H1 (cell line): ENCODE measurements around the gene RNF113B. TPM values are rescaled to one million over a fixed set of nuclear protein-coding genes. Genes with fewer than 3 reads are reported as not detected.

ENCODE experiments used
- CTCF ChIA-PET: fragments of 300-600 bp; sonication (Branson Sonifier 250); formaldehyde crosslinking; loops from one replicate; lab custom pipeline; 2021; ENCODE audit not compliant: partially characterized antibody; lab: Charles Lee
- POLR2A ChIA-PET: fragments of 300-600 bp; sonication (Branson Sonifier 250); formaldehyde crosslinking; loops from one replicate; lab custom pipeline; 2021; ENCODE audit warnings: inconsistent platforms; ENCODE audit not compliant: partially characterized antibody; lab: Charles Lee
- DNase-seq, 2 experiments: peaks; one replicate each; pipeline versions ENCODE4 v3.0.0 to v3.0.0-alpha.2; 2010 to 2022; ENCODE audit warnings: low spot score in 2 of 2, low read depth in 1 of 2, mixed read lengths in 1 of 2
- FAIRE-seq: peaks from 2 replicates; lab custom pipeline; 2011; peaks lifted over from hg19 to GRCh38; lab: Jason Lieb, UNC
- H2AFZ ChIP-seq: 2 replicates; pipeline ENCODE4 v1.8.1; 2012; ENCODE audit warnings: low read length, inconsistent platforms
- H2AK5ac ChIP-seq: 2 replicates; pipeline ENCODE4 v1.6.1; 2013; ENCODE audit warnings: low read depth, low read length
- H2BK120ac ChIP-seq: replicated peaks from 2 replicates; pipeline ENCODE3; 2013; ENCODE audit warnings: low read depth, low read length, inconsistent platforms
- H2BK12ac ChIP-seq: 2 replicates; pipeline ENCODE4 v1.6.1; 2013; ENCODE audit warnings: low read depth, low read length
- H2BK15ac ChIP-seq: 2 replicates; pipeline ENCODE4 v1.6.1; 2013; ENCODE audit warnings: low read length
- H2BK20ac ChIP-seq: 2 replicates; pipeline ENCODE4 v1.6.1; 2013; ENCODE audit warnings: low read length
- H2BK5ac ChIP-seq: 2 replicates; pipeline ENCODE4 v1.6.1; 2013; ENCODE audit warnings: low read depth, low read length
- H3K14ac ChIP-seq: 2 replicates; pipeline ENCODE4 v1.6.1; 2013; ENCODE audit warnings: inconsistent platforms; ENCODE audit not compliant: insufficient read length
- H3K18ac ChIP-seq: 2 replicates; pipeline ENCODE4 v1.6.1; 2013; ENCODE audit warnings: low read length; ENCODE audit errors: extremely low read depth
- H3K23ac ChIP-seq: 2 replicates; pipeline ENCODE4 v1.6.1; 2013; ENCODE audit warnings: inconsistent platforms; ENCODE audit not compliant: insufficient read length
- H3K23me2 ChIP-seq: 2 replicates; pipeline ENCODE4 v1.6.1; 2013; ENCODE audit warnings: low read depth, low read length
- H3K27ac ChIP-seq: 2 replicates; pipeline ENCODE4 v1.6.1; 2011; ENCODE audit warnings: low read depth, low read length, inconsistent platforms
- H3K27me3 ChIP-seq, 4 experiments: replicated peaks in 1 of 4; 1 replicate in 1 of 4; 2 replicates in 3 of 4; pipeline versions ENCODE4 v1.6.1 to v1.8.1; 2011 to 2013; ENCODE audit warnings: low read length in 3 of 4, mild to moderate bottlenecking in 3 of 4, inconsistent platforms in 2 of 4, mixed read lengths in 2 of 4, moderate library complexity in 1 of 4; ENCODE audit not compliant: control insufficient read depth in 3 of 4, insufficient read depth in 3 of 4; ENCODE audit errors: extremely low read depth in 1 of 4
- H3K36me3 ChIP-seq, 4 experiments: 2 replicates each; pipeline versions ENCODE4 v1.6.1 to v1.8.1; 2011 to 2013; ENCODE audit warnings: mild to moderate bottlenecking in 4 of 4, low read length in 3 of 4, moderate library complexity in 2 of 4, control low read depth in 1 of 4, inconsistent platforms in 1 of 4; ENCODE audit not compliant: insufficient read depth in 4 of 4, control insufficient read depth in 2 of 4
- H3K4ac ChIP-seq: replicated peaks from 2 replicates; pipeline ENCODE3; 2013; ENCODE audit warnings: low read length, low read depth, mixed read lengths, inconsistent platforms; ENCODE audit not compliant: insufficient read length
- H3K4me1 ChIP-seq, 4 experiments: replicated peaks in 1 of 4; 1 replicate in 1 of 4; 2 replicates in 3 of 4; pipeline versions ENCODE4 v1.6.1 to v1.8.1; 2011 to 2013; ENCODE audit warnings: low read length in 3 of 4, inconsistent platforms in 2 of 4, mixed read lengths in 1 of 4; ENCODE audit not compliant: insufficient read depth in 4 of 4, control insufficient read depth in 3 of 4
- H3K4me2 ChIP-seq, 2 experiments: 2 replicates each; pipeline versions ENCODE4 v1.6.1 to v1.8.1; 2011 to 2013; ENCODE audit warnings: low read depth in 2 of 2, low read length in 2 of 2, control low read depth in 1 of 2, inconsistent platforms in 1 of 2, mild to moderate bottlenecking in 1 of 2; ENCODE audit not compliant: insufficient read depth in 1 of 2
- H3K4me3 ChIP-seq, 4 experiments: fragments of 200-600, 300-600 bp in 1 of 4; sonication (generic), shearing (Covaris generic), sonication (Bioruptor Twin) in 1 of 4; 2 replicates each; pipeline versions ENCODE4 v1.5.1 to v1.8.1; 2011 to 2016; ENCODE audit warnings: low read length in 4 of 4, low read depth in 3 of 4, control low read depth in 2 of 4, inconsistent platforms in 2 of 4, mild to moderate bottlenecking in 2 of 4, mixed read lengths in 1 of 4, moderate library complexity in 1 of 4; ENCODE audit not compliant: insufficient read depth in 2 of 4; ENCODE audit errors: extremely low read depth in 1 of 4
- H3K56ac ChIP-seq: replicated peaks from 2 replicates; pipeline ENCODE3; 2013; ENCODE audit warnings: low read depth, mild to moderate bottlenecking, mixed read lengths, low read length, inconsistent platforms; ENCODE audit not compliant: insufficient read length
- H3K79me1 ChIP-seq: 2 replicates; pipeline ENCODE4 v1.6.1; 2013; ENCODE audit warnings: low read depth, low read length, control low read depth
- H3K79me2 ChIP-seq, 2 experiments: 2 replicates each; pipeline versions ENCODE4 v1.6.1 to v1.8.1; 2012 to 2013; ENCODE audit warnings: low read length in 2 of 2, mild to moderate bottlenecking in 2 of 2, inconsistent platforms in 1 of 2; ENCODE audit not compliant: insufficient read depth in 2 of 2, control insufficient read depth in 1 of 2
- H3K9ac ChIP-seq, 4 experiments: replicated peaks in 1 of 4; 1 replicate in 1 of 4; 2 replicates in 3 of 4; pipeline versions ENCODE4 v1.6.1 to v1.8.1; 2011 to 2013; ENCODE audit warnings: low read depth in 3 of 4, low read length in 3 of 4, control low read depth in 2 of 4, mild to moderate bottlenecking in 2 of 4, moderate library complexity in 2 of 4, inconsistent platforms in 1 of 4; ENCODE audit errors: extremely low read depth in 1 of 4
- H3K9me3 ChIP-seq, 2 experiments: 2 replicates each; pipeline versions ENCODE4 v1.6.1 to v1.8.1; 2012 to 2013; ENCODE audit warnings: mild to moderate bottlenecking in 2 of 2, moderate library complexity in 2 of 2, control low read depth in 1 of 2, inconsistent platforms in 1 of 2, low read depth in 1 of 2, low read length in 1 of 2, mixed read lengths in 1 of 2; ENCODE audit not compliant: insufficient read depth in 2 of 2
- H4K20me1 ChIP-seq, 2 experiments: replicated peaks in 1 of 2; 2 replicates each; pipeline versions ENCODE3 to v1.8.1; 2011 to 2013; ENCODE audit warnings: inconsistent platforms in 2 of 2, low read length in 2 of 2, mild to moderate bottlenecking in 1 of 2; ENCODE audit not compliant: insufficient read depth in 2 of 2, control insufficient read depth in 1 of 2
- H4K5ac ChIP-seq: 2 replicates; pipeline ENCODE4 v1.6.1; 2013; ENCODE audit warnings: low read length, low read depth, mixed read lengths, inconsistent platforms; ENCODE audit not compliant: insufficient read length
- H4K8ac ChIP-seq: 2 replicates; pipeline ENCODE4 v1.8.0; 2013; ENCODE audit warnings: mild to moderate bottlenecking, moderate library complexity, low read length, inconsistent platforms; ENCODE audit not compliant: insufficient read depth; ENCODE audit errors: extremely low read depth
- H4K91ac ChIP-seq: replicated peaks from 2 replicates; pipeline ENCODE3; 2013; ENCODE audit warnings: low read length, mixed read lengths, inconsistent platforms; ENCODE audit not compliant: insufficient read length
- BCL11A ChIP-seq, 2 experiments: IDR thresholded peaks; one replicate each; pipeline ENCODE4 v1.6.1; 2011; ENCODE audit warnings: low read depth in 2 of 2, low read length in 2 of 2, mild to moderate bottlenecking in 2 of 2
- BRCA1 ChIP-seq: IDR thresholded peaks from 2 replicates; pipeline ENCODE4 v1.6.1; 2012; ENCODE audit warnings: low read depth, low read length, improper control_type of control experiment
- CHD1 ChIP-seq: IDR thresholded peaks from 2 replicates; pipeline ENCODE4 v1.6.1; 2012; ENCODE audit warnings: low read depth, low read length, improper control_type of control experiment
- GABPA ChIP-seq: IDR thresholded peaks from 2 replicates; pipeline ENCODE4 v1.6.1; 2011; ENCODE audit warnings: mild to moderate bottlenecking, low read length, moderate library complexity, borderline replicate concordance; ENCODE audit not compliant: insufficient read depth
- HDAC2 ChIP-seq, 2 experiments: fragments of 300-600 bp in 1 of 2; sonication (generic) in 1 of 2; IDR thresholded peaks; 2 replicates each; pipeline ENCODE4 v1.6.1; 2011 to 2012; ENCODE audit warnings: low read depth in 2 of 2, low read length in 2 of 2, mild to moderate bottlenecking in 2 of 2, moderate library complexity in 2 of 2, borderline replicate concordance in 1 of 2, inconsistent platforms in 1 of 2
- JUN ChIP-seq: IDR thresholded peaks from 2 replicates; pipeline ENCODE4 v1.6.1; 2011; ENCODE audit warnings: low read depth, mild to moderate bottlenecking, improper control_type of control experiment, low read length
- KDM1A ChIP-seq: fragments of 200-600, 300-600 bp; sonication (generic); IDR thresholded peaks from 2 replicates; pipeline ENCODE4 v1.7.1; 2016; ENCODE audit warnings: mild to moderate bottlenecking, low read length, borderline replicate concordance
- PHF8 ChIP-seq: fragments of 200-600 bp; sonication (generic); conservative IDR thresholded peaks from 2 replicates; pipeline ENCODE4 v1.7.1; 2012; ENCODE audit warnings: low read depth, mild to moderate bottlenecking, inconsistent platforms, low read length, moderate library complexity
- POU5F1 ChIP-seq: IDR thresholded peaks from 2 replicates; pipeline ENCODE4 v1.6.1; 2011; ENCODE audit warnings: low read depth, mild to moderate bottlenecking, low read length, moderate library complexity
- SAP30 ChIP-seq: fragments of 300-600 bp; sonication (generic); IDR thresholded peaks from 2 replicates; pipeline ENCODE4 v1.7.1; 2012; ENCODE audit warnings: low read length, moderate library complexity, mild to moderate bottlenecking, inconsistent platforms; ENCODE audit not compliant: insufficient read depth, insufficient replicate concordance
- TBP ChIP-seq: IDR thresholded peaks from 2 replicates; pipeline ENCODE4 v1.6.1; 2011; ENCODE audit warnings: low read depth, low read length, improper control_type of control experiment
- WGBS, 2 experiments: shearing (Covaris generic) in 1 of 2; methylation state at CpG; one replicate each; pipeline versions ENCODE4 v1.1.6 to v1.1.7; 2013 to 2015; ENCODE audit warnings: low lambda C conversion rate in 2 of 2, mixed read lengths in 2 of 2, inconsistent platforms in 1 of 2, low coverage in 1 of 2, missing lambda C conversion rate in 1 of 2; ENCODE audit not compliant: insufficient replicate concordance in 2 of 2, insufficient coverage in 1 of 2, insufficient read length in 1 of 2; ENCODE audit errors: extremely low coverage in 1 of 2, missing lambda C conversion rate in 1 of 2; 5-methylcytosine and 5-hydroxymethylcytosine counted together
- polyA plus RNA-seq, 7 experiments: library from polyadenylated mRNA; depleted of rRNA in 3 of 7; stranded (reverse) in 5 of 7; unstranded in 2 of 7; fragments of >200 nt in 5 of 7; fragments of 200-250 nt in 2 of 7; gene quantifications; 1 replicate in 5 of 7; 2 replicates in 1 of 7; 4 replicates in 1 of 7; pipeline versions ENCODE4 v1.2.1 to v1.2.3, GENCODE V29; 2011 to 2013; ENCODE audit warnings: missing spikeins in 2 of 7, mixed read lengths in 2 of 7
- total RNA-seq: library from RNA; stranded (reverse); fragmentation: NEBNext Ultra II Directional; extraction: Animal tissue kit (Norgen Biotek cat#: 25700); gene quantifications from 2 replicates; pipeline ENCODE4 v1.2.1, GENCODE V29; 2021
- TF ChIP-seq, protein P1 (sequence below): IDR thresholded peaks from 2 replicates; pipeline ENCODE4 v1.6.1; 2011; ENCODE audit warnings: low read length, improper control_type of control experiment

RNF113B gene
- total and polyA plus RNA-seq, 2 of the 8 experiments (the other 6 are each of a cell fraction or from before 2014, with no cell fraction given), result not detected

DNA sequence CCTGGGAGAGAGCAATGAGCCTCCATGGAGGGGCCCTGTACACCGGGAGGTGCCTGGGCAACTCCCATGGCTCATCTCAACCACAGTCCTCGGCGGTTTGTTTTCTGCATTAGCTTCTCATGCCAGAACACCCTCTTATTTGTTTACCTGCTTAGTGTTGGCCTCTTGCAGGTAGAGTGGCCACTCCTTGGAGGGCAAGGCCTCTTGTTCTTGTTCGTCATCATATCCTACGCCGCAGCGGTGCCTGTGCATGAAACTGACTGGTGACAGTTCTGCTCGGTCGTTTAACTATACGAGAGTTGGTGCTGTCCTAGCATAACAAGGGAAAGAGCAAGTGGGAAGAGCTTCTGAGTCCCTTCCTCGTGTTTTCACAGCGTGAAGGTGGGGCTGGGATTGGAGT, 40.5 kb upstream of the RNF113B start:
- Histone ChIP-seq H3K9me3 (no peaks in the 10 kb centered on the region), H4K91ac (no peak overlapping the region), H3K56ac (no peak overlapping the region), H3K23ac (no peak overlapping the region), H2BK20ac (no peak overlapping the region), H3K4me3 (no peak overlapping the region), H2BK12ac (0 out of 2 replicates have a peak overlapping the region, but pooled peaks have one; percentile 5), H3K9ac (no peak overlapping the region), H4K8ac (no peak overlapping the region), H3K4me2 (no peak overlapping the region), H2BK120ac (no peak overlapping the region), H2AFZ (no peak overlapping the region), H4K5ac (no peak overlapping the region), H3K14ac (no peak overlapping the region), H3K23me2 (no peaks in the 10 kb centered on the region), H3K79me2 (peaks cover 3 to 27% of the 10 kb centered on the region in 2 experiments), H4K20me1 (peaks cover 0 to 2% of the 10 kb centered on the region in 2 experiments), H3K79me1 (peaks cover 2% of the 10 kb centered on the region; the same call in 1 of the 2 replicates), H3K36me3 (peaks cover 0 to 17% (median 9%) of the 10 kb centered on the region in 4 experiments; a peak in 3 of 8 replicates), H3K4me1 (peaks cover 0 to 9% (median 0%) of the 10 kb centered on the region in 4 experiments; a peak in 2 of 7 replicates), H3K18ac (no peak overlapping the region), H2BK5ac (peak overlapping the region; percentile 68), H2BK15ac (no peak overlapping the region), H3K4ac (no peak overlapping the region), H3K27me3 (no peaks in the 10 kb centered on the region), H3K27ac (no peak overlapping the region), H2AK5ac (0 out of 2 replicates have a peak overlapping the region, but pooled peaks have one; percentile 32)
- ChIA-PET POLR2A (interaction anchor here (0.8 kb wide), 1 partner anchor 9 kb away, joined by 4 read pairs; no protein-coding TSS in a partner anchor), CTCF (interaction anchor here (0.6 kb wide), 1 partner anchor 128 kb away, joined by 3 read pairs; no protein-coding TSS in a partner anchor)
- WGBS, 2 experiments, result 86% methylated on average over 12 of the region's 12 CpGs; no CpG with 5 or more reads in 1 of the 2 experiments
- FAIRE-seq (no peak), DNase-seq (no peak)
- TF ChIP-seq KDM1A, result no peak
- TF ChIP-seq GABPA, result no peak
- no peak for TF ChIP-seq TBP
- TF ChIP-seq JUN, result no peak
- TF ChIP-seq HDAC2 (IDR thresholded peaks at IDR 0.05; ENCODE audit: borderline replicate concordance in 1 of 2, low read depth in 2 of 2, low read length in 2 of 2), result no peak
- TF ChIP-seq, protein P1, sequence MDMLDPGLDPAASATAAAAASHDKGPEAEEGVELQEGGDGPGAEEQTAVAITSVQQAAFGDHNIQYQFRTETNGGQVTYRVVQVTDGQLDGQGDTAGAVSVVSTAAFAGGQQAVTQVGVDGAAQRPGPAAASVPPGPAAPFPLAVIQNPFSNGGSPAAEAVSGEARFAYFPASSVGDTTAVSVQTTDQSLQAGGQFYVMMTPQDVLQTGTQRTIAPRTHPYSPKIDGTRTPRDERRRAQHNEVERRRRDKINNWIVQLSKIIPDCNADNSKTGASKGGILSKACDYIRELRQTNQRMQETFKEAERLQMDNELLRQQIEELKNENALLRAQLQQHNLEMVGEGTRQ, result no peak
- no peak for TF ChIP-seq CHD1
- TF ChIP-seq SAP30, result no peak
- no peak for TF ChIP-seq BRCA1
- no peak for TF ChIP-seq BCL11A (IDR thresholded peaks at IDR 0.05; ENCODE audit: low read depth in 2 of 2, low read length in 2 of 2)
- TF ChIP-seq POU5F1, result no peak
- no peak for TF ChIP-seq PHF8
